ENCODE results near the gene CACNA1S.

Gene CACNA1S

GRCh38 chr1:201077736-201078135 is 34.5 kb downstream of the CACNA1S start:
- H3K27ac ChIP-seq (ENCODE audit: low read depth, low read length, severe bottlenecking) = no peak overlapping the region
- H3K9me3 ChIP-seq (ENCODE audit: control insufficient read depth, low read length) = no peaks in the 10 kb centered on the region
- H3K36me3 ChIP-seq (ENCODE audit: control insufficient read depth, insufficient read depth, low read length) = no peaks in the 10 kb centered on the region
- H3K4me3 ChIP-seq (ENCODE audit: extremely low read depth, insufficient read depth, low read length, poor library complexity, severe bottlenecking) = no peak overlapping the region
- no peaks in the 10 kb centered on the region for H3K4me1 ChIP-seq (ENCODE audit: control insufficient read depth, insufficient read depth, low read length, poor library complexity, severe bottlenecking)
- 95 to 97% methylated on average over 16 to 17 of the region's 17 CpGs for WGBS, 2 experiments (ENCODE audit: insufficient coverage in 2 of 2)

- H3K27ac ChIP-seq (ENCODE audit: low read depth, low read length, severe bottlenecking) = no peak overlapping the region
- no peak overlapping the region for H3K4me3 ChIP-seq (ENCODE audit: extremely low read depth, insufficient read depth, low read length, poor library complexity, severe bottlenecking)
- H3K4me1 ChIP-seq (ENCODE audit: control insufficient read depth, insufficient read depth, low read length, poor library complexity, severe bottlenecking) = no peaks in the 10 kb centered on the region
- 87 to 89% methylated on average over 5 to 7 of the region's 7 CpGs for WGBS, 2 experiments (ENCODE audit: insufficient coverage in 2 of 2)
- H3K36me3 ChIP-seq (ENCODE audit: control insufficient read depth, insufficient read depth, low read length) = no peaks in the 10 kb centered on the region
- H3K9me3 ChIP-seq (ENCODE audit: control insufficient read depth, low read length) = no peaks in the 10 kb centered on the region
Observed at GRCh38 chr1:201077116-201077515, 35.1 kb downstream of the CACNA1S start.

GRCh38 chr1:201076092-201076491 is 36.1 kb downstream of the CACNA1S start:
- WGBS, 2 experiments (ENCODE audit: insufficient coverage in 2 of 2) = 72 to 90% methylated on average over 3 of the region's 7 CpGs
- H3K27ac ChIP-seq (ENCODE audit: low read depth, low read length, severe bottlenecking) = no peak overlapping the region

GRCh38 chr1:201074018-201074417 is 38.2 kb downstream of the CACNA1S start:
- no peaks in the 10 kb centered on the region for H3K9me3 ChIP-seq (ENCODE audit: control insufficient read depth, low read length)
- WGBS, 2 experiments (ENCODE audit: insufficient coverage in 2 of 2) = 75 to 88% methylated on average over 5 of the region's 5 CpGs
- H3K27ac ChIP-seq (ENCODE audit: low read depth, low read length, severe bottlenecking) = no peak overlapping the region
- H3K36me3 ChIP-seq (ENCODE audit: control insufficient read depth, insufficient read depth, low read length) = no peaks in the 10 kb centered on the region
- H3K4me3 ChIP-seq (ENCODE audit: extremely low read depth, insufficient read depth, low read length, poor library complexity, severe bottlenecking) = no peak overlapping the region
- H3K4me1 ChIP-seq (ENCODE audit: control insufficient read depth, insufficient read depth, low read length, poor library complexity, severe bottlenecking) = no peaks in the 10 kb centered on the region

More at GRCh38 chr1:201076092-201076491, 36.1 kb downstream of the CACNA1S start:
- no peaks in the 10 kb centered on the region for H3K9me3 ChIP-seq (ENCODE audit: control insufficient read depth, low read length)
- H3K36me3 ChIP-seq (ENCODE audit: control insufficient read depth, insufficient read depth, low read length) = no peaks in the 10 kb centered on the region
- H3K4me3 ChIP-seq (ENCODE audit: extremely low read depth, insufficient read depth, low read length, poor library complexity, severe bottlenecking) = no peak overlapping the region
- H3K4me1 ChIP-seq (ENCODE audit: control insufficient read depth, insufficient read depth, low read length, poor library complexity, severe bottlenecking) = no peaks in the 10 kb centered on the region

GRCh38 chr1:201072922-201073321 is 39.3 kb downstream of the CACNA1S start:
- Histone ChIP-seq H3K4me3 (ENCODE audit: extremely low read depth, insufficient read depth, low read length, poor library complexity, severe bottlenecking) (no peak overlapping the region), H3K27ac (ENCODE audit: low read depth, low read length, severe bottlenecking) (no peak overlapping the region), H3K9me3 (ENCODE audit: control insufficient read depth, low read length) (no peaks in the 10 kb centered on the region), H3K36me3 (ENCODE audit: control insufficient read depth, insufficient read depth, low read length) (no peaks in the 10 kb centered on the region), H3K4me1 (ENCODE audit: control insufficient read depth, insufficient read depth, low read length, poor library complexity, severe bottlenecking) (no peaks in the 10 kb centered on the region)
- WGBS, 2 experiments (ENCODE audit: insufficient coverage in 2 of 2) = 94 to 100% methylated on average over 4 to 5 of the region's 6 CpGs

- Histone ChIP-seq H3K9me3 (ENCODE audit: control insufficient read depth, low read length) (no peaks in the 10 kb centered on the region), H3K4me3 (ENCODE audit: extremely low read depth, insufficient read depth, low read length, poor library complexity, severe bottlenecking) (no peak overlapping the region), H3K27ac (ENCODE audit: low read depth, low read length, severe bottlenecking) (no peak overlapping the region), H3K4me1 (ENCODE audit: control insufficient read depth, insufficient read depth, low read length, poor library complexity, severe bottlenecking) (no peaks in the 10 kb centered on the region), H3K36me3 (ENCODE audit: control insufficient read depth, insufficient read depth, low read length) (no peaks in the 10 kb centered on the region)
- WGBS, 2 experiments (ENCODE audit: insufficient coverage in 2 of 2) = 79 to 88% methylated on average over 5 of the region's 5 CpGs
Observed at GRCh38 chr1:201072149-201072548, 40.1 kb downstream of the CACNA1S start.

GRCh38 chr1:201069636-201070035 is 42.6 kb downstream of the CACNA1S start:
- no peaks in the 10 kb centered on the region for H3K4me1 ChIP-seq (ENCODE audit: control insufficient read depth, insufficient read depth, low read length, poor library complexity, severe bottlenecking)
- no peaks in the 10 kb centered on the region for H3K9me3 ChIP-seq (ENCODE audit: control insufficient read depth, low read length)
- no peak overlapping the region for H3K4me3 ChIP-seq (ENCODE audit: extremely low read depth, insufficient read depth, low read length, poor library complexity, severe bottlenecking)
- 92 to 100% methylated on average over 2 of the region's 3 CpGs for WGBS, 2 experiments (ENCODE audit: insufficient coverage in 2 of 2)
- H3K36me3 ChIP-seq (ENCODE audit: control insufficient read depth, insufficient read depth, low read length) = no peaks in the 10 kb centered on the region
- H3K27ac ChIP-seq (ENCODE audit: low read depth, low read length, severe bottlenecking) = no peak overlapping the region

GRCh38 chr1:201068976-201069375 is 43.2 kb downstream of the CACNA1S start:
- WGBS, 2 experiments (ENCODE audit: insufficient coverage in 2 of 2) = 70 to 82% methylated on average over 4 of the region's 4 CpGs
- Histone ChIP-seq H3K4me1 (ENCODE audit: control insufficient read depth, insufficient read depth, low read length, poor library complexity, severe bottlenecking) (no peaks in the 10 kb centered on the region), H3K9me3 (ENCODE audit: control insufficient read depth, low read length) (no peaks in the 10 kb centered on the region), H3K4me3 (ENCODE audit: extremely low read depth, insufficient read depth, low read length, poor library complexity, severe bottlenecking) (no peak overlapping the region), H3K36me3 (ENCODE audit: control insufficient read depth, insufficient read depth, low read length) (no peaks in the 10 kb centered on the region), H3K27ac (ENCODE audit: low read depth, low read length, severe bottlenecking) (no peak overlapping the region)

GRCh38 chr1:201066986-201067385 is 45.2 kb downstream of the CACNA1S start:
- H3K36me3 ChIP-seq (ENCODE audit: control insufficient read depth, insufficient read depth, low read length) = no peaks in the 10 kb centered on the region
- H3K4me3 ChIP-seq (ENCODE audit: extremely low read depth, insufficient read depth, low read length, poor library complexity, severe bottlenecking) = no peak overlapping the region
- no peaks in the 10 kb centered on the region for H3K9me3 ChIP-seq (ENCODE audit: control insufficient read depth, low read length)
- WGBS, 2 experiments (ENCODE audit: insufficient coverage in 2 of 2) = 91 to 92% methylated on average over 3 of the region's 4 CpGs
- peaks cover 4% of the 10 kb centered on the region for H3K4me1 ChIP-seq (ENCODE audit: control insufficient read depth, insufficient read depth, low read length, poor library complexity, severe bottlenecking)
- H3K27ac ChIP-seq (ENCODE audit: low read depth, low read length, severe bottlenecking) = no peak overlapping the region

GRCh38 chr1:201065686-201066085 is 46.5 kb downstream of the CACNA1S start:
- Histone ChIP-seq H3K9me3 (ENCODE audit: control insufficient read depth, low read length) (no peaks in the 10 kb centered on the region), H3K4me1 (ENCODE audit: control insufficient read depth, insufficient read depth, low read length, poor library complexity, severe bottlenecking) (peaks cover 4% of the 10 kb centered on the region), H3K27ac (ENCODE audit: low read depth, low read length, severe bottlenecking) (no peak overlapping the region), H3K36me3 (ENCODE audit: control insufficient read depth, insufficient read depth, low read length) (no peaks in the 10 kb centered on the region), H3K4me3 (ENCODE audit: extremely low read depth, insufficient read depth, low read length, poor library complexity, severe bottlenecking) (no peak overlapping the region)
- 94 to 96% methylated on average over 7 to 10 of the region's 10 CpGs for WGBS, 2 experiments (ENCODE audit: insufficient coverage in 2 of 2)

- WGBS, 2 experiments (ENCODE audit: insufficient coverage in 2 of 2) = 86 to 90% methylated on average over 8 of the region's 8 CpGs
- H3K9me3 ChIP-seq (ENCODE audit: control insufficient read depth, low read length) = no peaks in the 10 kb centered on the region
- H3K4me3 ChIP-seq (ENCODE audit: extremely low read depth, insufficient read depth, low read length, poor library complexity, severe bottlenecking) = no peak overlapping the region
- H3K27ac ChIP-seq (ENCODE audit: low read depth, low read length, severe bottlenecking) = no peak overlapping the region
- no peaks in the 10 kb centered on the region for H3K36me3 ChIP-seq (ENCODE audit: control insufficient read depth, insufficient read depth, low read length)
- peaks cover 4% of the 10 kb centered on the region for H3K4me1 ChIP-seq (ENCODE audit: control insufficient read depth, insufficient read depth, low read length, poor library complexity, severe bottlenecking)
Observed at GRCh38 chr1:201064806-201065205, 47.4 kb downstream of the CACNA1S start.
